GM12878 (cell line): ENCODE data around the gene SMIM12.

Experiments used
- CTCF ChIP-seq, 3 experiments: IDR thresholded peaks in 2 of 3; conservative IDR thresholded peaks in 1 of 3; 2 replicates each; pipeline ENCODE4 v1.5.1; 2011; ENCODE audit warnings: low read depth in 3 of 3, low read length in 3 of 3, mild to moderate bottlenecking in 3 of 3, control low read depth in 2 of 3, moderate library complexity in 2 of 3, inconsistent platforms in 1 of 3, mixed read lengths in 1 of 3; ENCODE audit not compliant: control insufficient read depth in 2 of 3, insufficient read depth in 1 of 3; ENCODE audit errors: extremely low read depth in 1 of 3
- EZH2 ChIP-seq: IDR thresholded peaks from 2 replicates; pipeline ENCODE4 v1.6.1; 2012; ENCODE audit warnings: low read depth, mild to moderate bottlenecking, control low read depth, inconsistent platforms, low read length, borderline replicate concordance; ENCODE audit not compliant: control insufficient read depth
- GABPA ChIP-seq: IDR thresholded peaks from 2 replicates; pipeline ENCODE4 v1.6.1; 2014; ENCODE audit warnings: antibody characterized with exemption, low read depth, mild to moderate bottlenecking, inconsistent platforms
- MXI1 ChIP-seq: fragments of 150-350 bp; IDR thresholded peaks from 2 replicates; pipeline ENCODE4 v1.6.1; 2011; ENCODE audit warnings: low read depth, mild to moderate bottlenecking, inconsistent platforms, low read length, improper control_type of control experiment
- POLR2A ChIP-seq: IDR thresholded peaks from 2 replicates; pipeline ENCODE4 v1.6.1; 2011; ENCODE audit warnings: low read depth, mild to moderate bottlenecking, low read length
- POLR2AphosphoS2 ChIP-seq: IDR thresholded peaks from 2 replicates; pipeline ENCODE4 v1.6.1; 2011; ENCODE audit warnings: low read depth, mild to moderate bottlenecking, low read length, improper control_type of control experiment, moderate library complexity
- RAD21 ChIP-seq: IDR thresholded peaks from 2 replicates; pipeline ENCODE4 v1.6.1; 2011; ENCODE audit warnings: mild to moderate bottlenecking, low read depth, low read length, moderate library complexity; ENCODE audit not compliant: insufficient read depth
- REST ChIP-seq: IDR thresholded peaks from 2 replicates; pipeline ENCODE4 v1.6.1; 2012; ENCODE audit warnings: mild to moderate bottlenecking, low read depth, low read length
- RFX5 ChIP-seq: IDR thresholded peaks from 2 replicates; pipeline ENCODE4 v1.6.1; 2011; ENCODE audit warnings: low read depth, low read length, improper control_type of control experiment
- USF2 ChIP-seq: IDR thresholded peaks from 2 replicates; pipeline ENCODE4 v1.6.1; 2011; ENCODE audit warnings: low read depth, low read length, improper control_type of control experiment, borderline replicate concordance
- YBX1 ChIP-seq: fragments of 450-650 bp; IDR thresholded peaks from 2 replicates; pipeline ENCODE4 v1.6.1; 2016; ENCODE audit warnings: antibody characterized with exemption

- peak; percentile 92 to 96 (median 95) for TF ChIP-seq CTCF (IDR thresholded peaks at IDR 0.05 in 2 of 3, conservative IDR thresholded peaks at IDR 0.05 in 1 of 3; ENCODE audit: control insufficient read depth in 2 of 3, extremely low read depth in 1 of 3, insufficient read depth in 1 of 3, low read depth in 3 of 3, low read length in 3 of 3)
- no peak for TF ChIP-seq GABPA
- TF ChIP-seq MXI1 = no peak
- TF ChIP-seq YBX1 = no peak
- TF ChIP-seq USF2 = no peak; the same call in 1 of the 2 replicates
- TF ChIP-seq POLR2AphosphoS2 = no peak
- TF ChIP-seq POLR2A = peak; percentile 83
- TF ChIP-seq RFX5 = no peak
- TF ChIP-seq EZH2 = no peak
- TF ChIP-seq REST = no peak
- TF ChIP-seq RAD21 = peak; percentile 38; the same call in 1 of the 2 replicates
These were observed 6.6 kb upstream of the SMIM12 start for GRCh38 chr1:34865981-34866761.
